Skeletal muscle tissue (tissue), 4 donors: ENCODE data around the gene APAF1. TPM values are rescaled to one million over a fixed set of nuclear protein-coding genes. Genes with fewer than 3 reads are reported as not detected.

Source experiments
- H3K27ac ChIP-seq: one replicate; pipeline ENCODE4 v1.7.0; 2013; ENCODE audit warnings: mild to moderate bottlenecking, low read depth, low read length, inconsistent platforms
- H3K27me3 ChIP-seq, 3 donors: one replicate each; pipeline ENCODE4 v1.7.0; 2013; ENCODE audit warnings: low read length in 3 of 3; ENCODE audit not compliant: control insufficient read depth in 3 of 3, insufficient read depth in 3 of 3
- H3K36me3 ChIP-seq, 3 donors: one replicate each; pipeline ENCODE4 v1.7.0; 2013; ENCODE audit warnings: low read length in 3 of 3; ENCODE audit not compliant: control insufficient read depth in 3 of 3, insufficient read depth in 3 of 3
- H3K4me1 ChIP-seq, 3 donors: one replicate each; pipeline ENCODE4 v1.7.0; 2013; ENCODE audit warnings: low read length in 3 of 3, mild to moderate bottlenecking in 3 of 3; ENCODE audit not compliant: control insufficient read depth in 3 of 3, insufficient read depth in 3 of 3
- H3K4me3 ChIP-seq, 3 donors: one replicate each; pipeline ENCODE4 v1.7.0; 2013; ENCODE audit warnings: low read length in 3 of 3
- H3K9ac ChIP-seq, 3 donors: one replicate each; pipeline ENCODE4 v1.7.0; 2013; ENCODE audit warnings: low read length in 3 of 3, mild to moderate bottlenecking in 3 of 3, moderate library complexity in 2 of 3, low read depth in 1 of 3
- H3K9me3 ChIP-seq, 3 donors: one replicate each; pipeline ENCODE4 v1.7.0; 2013; ENCODE audit warnings: low read length in 3 of 3; ENCODE audit not compliant: control insufficient read depth in 3 of 3
- total RNA-seq: library from RNA; depleted of rRNA; stranded (reverse); fragments of >200 nt; gene quantifications from one replicate; pipeline ENCODE4 v1.2.3, GENCODE V29; 2014
- donor health status: Osteomylitis.

APAF1 gene
- total RNA-seq, 1 donor from 2014 or later, result 39.1 TPM

DNA sequence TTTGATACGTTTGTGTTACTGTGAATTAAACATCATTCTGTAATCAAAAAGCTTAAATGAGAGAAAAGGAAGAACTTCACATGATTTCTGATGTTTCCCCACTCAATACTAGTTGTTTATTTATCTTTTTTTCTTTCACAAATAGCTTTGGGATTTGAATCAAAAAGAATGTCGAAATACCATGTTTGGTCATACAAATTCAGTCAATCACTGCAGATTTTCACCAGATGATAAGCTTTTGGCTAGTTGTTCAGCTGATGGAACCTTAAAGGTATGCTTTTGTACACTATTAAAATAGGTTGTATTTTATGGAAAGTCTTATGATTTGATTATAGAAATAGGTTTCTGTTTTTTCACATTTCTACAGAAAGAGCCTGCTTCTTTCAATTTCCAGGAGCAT is 41.5 kb downstream of the APAF1 start:
- H3K9me3 ChIP-seq, result no peaks in the 10 kb centered on the region
- no peak overlapping the region for H3K9ac ChIP-seq
- H3K27ac ChIP-seq, result no peak overlapping the region
- H3K36me3 ChIP-seq, result peaks cover 3 to 40% (median 33%) of the 10 kb centered on the region in 3 donors
- no peaks in the 10 kb centered on the region for H3K27me3 ChIP-seq
- no peak overlapping the region for H3K4me3 ChIP-seq
- no peaks in the 10 kb centered on the region for H3K4me1 ChIP-seq

DNA sequence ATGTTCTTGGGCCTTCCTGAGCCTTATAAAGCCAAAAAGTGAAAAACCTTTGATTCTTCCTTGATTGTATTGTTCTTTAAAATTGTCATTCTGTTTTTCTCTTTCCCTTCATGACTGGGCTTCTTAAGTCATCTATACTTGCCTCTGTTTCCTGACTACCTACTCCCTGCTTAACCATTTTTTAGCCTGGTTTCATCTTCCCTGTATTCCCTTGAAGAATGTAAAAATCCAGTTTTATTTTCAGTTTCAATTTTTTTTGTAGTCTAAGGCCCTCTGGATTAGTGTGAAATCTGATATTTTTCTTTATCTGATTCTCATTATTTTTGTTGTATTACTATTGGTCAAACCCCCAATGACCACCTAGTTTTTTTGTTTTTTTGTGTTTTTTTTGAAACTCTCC is 46.3 kb downstream of the APAF1 start:
- Histone ChIP-seq H3K4me3 (no peak overlapping the region), H3K27ac (no peak overlapping the region), H3K36me3 (peaks cover 4 to 20% (median 14%) of the 10 kb centered on the region in 3 donors)

DNA sequence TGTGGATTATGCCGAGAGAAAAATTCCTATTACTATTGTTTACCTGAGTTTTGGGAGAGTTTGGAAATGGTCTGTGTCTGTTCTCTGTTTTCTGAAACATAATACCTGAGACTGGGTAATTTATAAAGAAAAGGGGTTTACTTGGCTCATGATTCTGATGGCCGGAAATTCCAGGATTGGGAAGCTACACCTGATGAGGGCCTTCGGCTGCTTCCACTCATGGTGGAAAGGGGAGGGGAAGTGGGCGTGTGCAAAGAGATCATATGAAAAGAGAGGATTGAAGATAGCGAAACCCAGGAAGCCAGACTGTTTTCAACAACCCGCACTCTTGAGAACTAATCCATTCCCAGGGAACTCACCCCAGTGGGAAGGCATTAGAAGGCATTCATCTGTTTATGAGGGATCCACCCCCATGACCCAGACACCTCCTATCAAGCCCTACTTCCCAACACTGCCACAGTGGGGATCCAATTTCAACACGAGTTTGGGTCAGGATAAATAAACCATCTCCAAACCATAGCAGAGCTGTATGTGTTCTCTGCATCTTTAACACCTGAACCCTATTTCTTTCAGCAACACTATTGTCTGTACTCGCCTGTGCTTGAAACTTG is 51.1 kb downstream of the APAF1 start:
- H3K27ac ChIP-seq, result no peak overlapping the region
- no peaks in the 10 kb centered on the region for H3K27me3 ChIP-seq
- H3K36me3 ChIP-seq, result peaks cover 2 to 9% (median 6%) of the 10 kb centered on the region in 3 donors
- H3K4me1 ChIP-seq, result peaks cover 0 to 3% (median 0%) of the 10 kb centered on the region in 3 donors
- no peaks in the 10 kb centered on the region for H3K9me3 ChIP-seq
- no peak overlapping the region for H3K4me3 ChIP-seq
- H3K9ac ChIP-seq, result no peak overlapping the region

More for the DNA sequence above, 46.3 kb downstream of the APAF1 start:
- no peaks in the 10 kb centered on the region for H3K27me3 ChIP-seq
- no peaks in the 10 kb centered on the region for H3K4me1 ChIP-seq
- H3K9ac ChIP-seq, result no peak overlapping the region
- no peaks in the 10 kb centered on the region for H3K9me3 ChIP-seq

DNA sequence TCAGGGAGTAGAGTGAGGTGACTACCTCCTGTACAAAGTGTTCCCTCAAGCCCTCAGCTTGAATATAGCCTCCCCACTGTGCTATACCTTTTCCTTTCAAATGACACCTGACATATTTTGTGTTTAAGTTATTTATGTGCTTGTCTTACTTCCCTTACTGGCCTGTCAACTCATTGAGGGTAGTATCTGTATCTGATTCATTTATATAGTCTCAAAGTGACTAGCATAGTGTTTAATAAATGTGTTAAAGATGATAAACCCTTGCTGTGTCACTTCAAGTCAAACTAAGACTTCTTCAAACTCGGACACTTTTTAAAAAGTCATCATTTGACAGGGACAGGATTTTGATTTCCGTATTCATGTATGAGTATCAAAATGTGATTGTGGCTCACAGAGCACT is 52.1 kb downstream of the APAF1 start:
- Histone ChIP-seq H3K9me3 (no peaks in the 10 kb centered on the region), H3K4me1 (peaks cover 0 to 3% (median 0%) of the 10 kb centered on the region in 3 donors), H3K9ac (no peak overlapping the region), H3K36me3 (peaks cover 2 to 7% (median 6%) of the 10 kb centered on the region in 3 donors), H3K4me3 (no peak overlapping the region), H3K27me3 (no peaks in the 10 kb centered on the region), H3K27ac (no peak overlapping the region)

DNA sequence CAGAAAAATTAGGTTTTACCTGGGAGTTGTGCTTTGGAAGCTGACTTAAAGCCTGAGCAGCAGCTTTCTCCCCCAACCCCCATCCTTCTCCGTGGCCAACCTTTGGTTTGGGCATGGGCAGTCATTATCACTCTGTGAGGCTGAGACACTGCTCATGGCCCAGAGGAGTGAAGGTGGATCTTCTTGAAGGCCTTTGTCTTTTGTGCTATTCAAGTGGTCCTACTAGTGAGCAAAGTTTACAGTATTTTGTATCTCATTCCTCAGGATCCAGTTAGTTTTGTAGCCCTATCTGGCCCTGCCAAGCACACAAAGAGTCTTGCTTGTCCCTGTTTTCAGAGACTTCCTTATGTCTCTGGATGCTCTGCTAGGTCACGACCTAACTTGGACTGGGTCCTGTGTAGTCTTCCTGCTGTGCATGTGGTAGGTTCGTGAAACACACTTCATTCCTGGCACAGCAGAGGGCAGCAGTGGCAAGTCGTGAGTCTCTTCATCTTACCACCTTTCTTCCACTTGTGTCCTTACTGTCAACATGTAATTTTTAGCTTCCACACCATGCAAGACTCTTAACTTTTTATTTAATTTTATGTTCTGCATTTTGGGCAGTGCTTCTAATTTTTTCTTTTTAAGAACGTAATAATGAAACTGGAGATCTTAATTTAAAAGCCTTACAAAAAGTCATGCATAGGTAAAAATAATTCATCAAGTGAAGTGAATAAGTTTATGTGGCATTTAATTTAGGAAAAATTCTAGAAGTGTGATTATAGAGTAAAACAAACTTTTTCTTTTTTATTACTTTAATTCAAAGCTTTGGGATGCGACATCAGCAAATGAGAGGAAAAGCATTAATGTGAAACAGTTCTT is 53.7 kb downstream of the APAF1 start:
- no peaks in the 10 kb centered on the region for H3K27me3 ChIP-seq
- no peak overlapping the region for H3K9ac ChIP-seq

DNA sequence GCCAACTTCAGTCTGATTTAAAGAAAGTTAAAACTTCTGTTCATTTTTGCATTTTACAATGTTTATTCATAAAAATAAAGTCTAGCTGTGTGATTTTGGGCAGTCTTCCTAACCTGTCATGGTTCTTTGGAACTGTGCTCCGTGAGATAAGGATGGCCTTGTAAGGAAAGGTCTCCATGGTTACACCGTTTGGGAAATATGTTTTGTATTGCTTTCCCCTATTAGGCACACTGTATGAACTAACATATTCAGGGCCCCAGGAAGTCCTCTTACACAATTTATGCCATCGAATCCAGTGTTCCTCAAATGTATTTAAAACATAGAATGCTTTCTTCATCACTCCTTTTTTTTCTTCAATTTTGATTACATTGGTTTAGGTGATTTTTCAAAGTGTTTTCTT is 54.5 kb downstream of the APAF1 start:
- no peaks in the 10 kb centered on the region for H3K9me3 ChIP-seq
- peaks cover 2 to 10% (median 9%) of the 10 kb centered on the region in 3 donors for H3K36me3 ChIP-seq
- H3K4me3 ChIP-seq, result no peak overlapping the region
- no peak overlapping the region for H3K27ac ChIP-seq
- H3K9ac ChIP-seq, result no peak overlapping the region
- peaks cover 0 to 3% (median 0%) of the 10 kb centered on the region in 3 donors for H3K4me1 ChIP-seq
- no peaks in the 10 kb centered on the region for H3K27me3 ChIP-seq

More for the DNA sequence above, 53.7 kb downstream of the APAF1 start:
- Histone ChIP-seq H3K36me3 (peaks cover 2 to 7% (median 6%) of the 10 kb centered on the region in 3 donors), H3K9me3 (no peaks in the 10 kb centered on the region), H3K27ac (no peak overlapping the region), H3K4me1 (peaks cover 0 to 3% (median 0%) of the 10 kb centered on the region in 3 donors), H3K4me3 (no peak overlapping the region)

DNA sequence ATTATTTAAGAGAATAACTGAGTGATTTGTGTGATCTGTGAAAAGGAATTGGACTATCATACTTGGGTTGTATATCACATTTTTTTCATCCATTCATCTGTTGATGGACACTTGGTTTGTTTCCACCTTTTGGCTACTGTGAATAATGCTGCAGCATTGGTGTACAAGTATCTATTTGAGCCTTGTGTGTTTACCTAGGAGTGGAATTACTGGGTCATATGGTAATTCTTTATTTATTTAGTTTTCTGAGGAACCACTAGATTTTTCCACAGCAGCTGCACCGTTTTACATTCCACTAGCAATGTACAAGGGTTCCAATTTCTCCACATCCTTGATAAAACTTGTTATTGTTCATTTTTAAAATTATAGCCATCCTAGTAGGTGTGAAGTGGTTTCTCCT is 56.1 kb downstream of the APAF1 start:
- H3K9me3 ChIP-seq, result no peaks in the 10 kb centered on the region
- no peak overlapping the region for H3K27ac ChIP-seq
- no peaks in the 10 kb centered on the region for H3K27me3 ChIP-seq
- peaks cover 0 to 3% (median 0%) of the 10 kb centered on the region in 3 donors for H3K4me1 ChIP-seq
- H3K4me3 ChIP-seq, result no peak overlapping the region
- H3K36me3 ChIP-seq, result peaks cover 2 to 10% (median 8%) of the 10 kb centered on the region in 3 donors
- no peak overlapping the region for H3K9ac ChIP-seq

DNA sequence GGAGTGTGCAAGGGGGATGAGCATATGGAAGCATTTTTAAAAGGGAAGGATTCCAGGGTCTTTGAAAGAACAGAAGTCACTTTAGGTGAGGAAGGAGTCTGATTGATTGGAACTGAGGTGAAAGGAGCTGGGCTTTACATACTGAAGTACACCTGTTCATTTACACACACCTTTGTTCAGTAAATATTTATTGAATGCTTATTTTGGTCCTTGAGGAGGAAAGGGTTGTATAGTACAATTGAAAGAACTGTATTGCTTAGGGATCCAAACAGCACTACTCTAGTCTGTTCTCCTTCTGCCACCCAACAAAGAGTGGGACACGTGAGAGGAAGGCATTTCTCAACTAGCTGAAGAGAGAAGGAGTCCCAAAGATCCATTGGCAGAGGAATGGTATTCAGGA is 63.9 kb downstream of the APAF1 start:
- H3K9ac ChIP-seq, result no peak overlapping the region
- peaks cover 7 to 35% (median 18%) of the 10 kb centered on the region in 3 donors for H3K36me3 ChIP-seq
- no peak overlapping the region for H3K4me3 ChIP-seq
- no peaks in the 10 kb centered on the region for H3K4me1 ChIP-seq
- H3K9me3 ChIP-seq, result no peaks in the 10 kb centered on the region
- H3K27me3 ChIP-seq, result no peaks in the 10 kb centered on the region
- H3K27ac ChIP-seq, result no peak overlapping the region

DNA sequence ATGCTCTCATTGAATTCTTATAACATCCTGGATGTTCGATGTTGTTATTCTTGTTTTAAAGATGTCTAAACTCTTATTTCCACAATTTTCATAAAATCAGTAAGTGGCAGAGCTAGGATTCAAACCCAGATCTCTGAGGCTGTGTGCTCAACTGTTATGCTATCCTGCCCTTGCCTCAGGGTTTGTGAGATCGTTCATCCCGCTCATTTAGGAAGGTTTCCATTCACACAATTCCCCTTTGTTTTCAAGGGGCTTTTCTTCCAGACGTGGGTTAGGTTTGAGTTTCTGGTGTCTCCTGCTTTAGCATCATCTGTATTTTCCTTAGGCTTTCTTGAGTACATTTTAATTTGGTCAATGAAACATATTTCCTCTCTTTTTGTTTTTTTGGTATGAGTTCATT is 69.3 kb downstream of the APAF1 start:
- Histone ChIP-seq H3K36me3 (peaks cover 3 to 28% (median 12%) of the 10 kb centered on the region in 3 donors), H3K27ac (no peak overlapping the region), H3K9me3 (no peaks in the 10 kb centered on the region)

More for the DNA sequence above, 69.3 kb downstream of the APAF1 start:
- Histone ChIP-seq H3K4me3 (no peak overlapping the region), H3K9ac (no peak overlapping the region), H3K4me1 (no peaks in the 10 kb centered on the region), H3K27me3 (no peaks in the 10 kb centered on the region)
